ENCODE measurements around the gene RCC2.

- TF ChIP-seq CTCF (conservative IDR thresholded peaks at IDR 0.05) (no peak), ZFX (IDR thresholded peaks at IDR 0.05) (no peak)
These were observed 6.2 kb downstream of the RCC2 start for GRCh38 chr1:17433261-17433660.

Data from C4-2B (cell line).